Activated CD4-positive, alpha-beta T cell treated with anti-CD3 and anti-CD28 coated beads, Interleukin-2, amount 50 U/mL, for 48 hours (primary cell): Measurements from ENCODE around the gene PALD1.
A peak's percentile ranks its signal among the peaks of the same experiment; 100 is the strongest.

Experiments used
- DNase-seq, 2 experiments: peaks; one replicate each; pipeline ENCODE4 v3.0.0-alpha.2; 2020

Gene PALD1

GRCh38 chr10:70478191-70479164 lies at the start of gene PALD1:
TSS of gene PALD1 (plus strand) at chr10:70478767. CDS start at chr10:70525952, 47,185 bp downstream.
- DNase-seq: peak; percentile 47 to 56

- no peak for DNase-seq
These were observed 47.8 kb upstream of the PALD1 start for GRCh38 chr10:70430493-70431445.

- DNase-seq: no peak
These were observed 46.5 kb upstream of the PALD1 start for GRCh38 chr10:70432101-70432500.

- no peak for DNase-seq
These were observed 45.9 kb upstream of the PALD1 start for GRCh38 chr10:70432561-70433263.

GRCh38 chr10:70433581-70434280 lies 44.8 kb upstream of the PALD1 start:
- DNase-seq: no peak

- DNase-seq: no peak
These were observed 43.1 kb upstream of the PALD1 start for GRCh38 chr10:70435241-70436085.

GRCh38 chr10:70437721-70438120 lies 40.8 kb upstream of the PALD1 start:
- DNase-seq: no peak

- DNase-seq: peak; percentile 10 to 21
These were observed 38.0 kb upstream of the PALD1 start for GRCh38 chr10:70440296-70441160.

GRCh38 chr10:70441161-70441894 lies 37.2 kb upstream of the PALD1 start, which contains the start of gene NODAL:
TSS of gene NODAL (minus strand) at chr10:70441681. CDS start at chr10:70441667, 14 bp downstream.
- peak in 1 of 2 experiments; percentile 4 for DNase-seq

GRCh38 chr10:70441895-70442309 lies 36.7 kb upstream of the PALD1 start:
- DNase-seq: no peak

GRCh38 chr10:70442332-70442988 lies 36.1 kb upstream of the PALD1 start:
- no peak for DNase-seq

- no peak for DNase-seq
These were observed 33.8 kb upstream of the PALD1 start for GRCh38 chr10:70444744-70445143.

GRCh38 chr10:70445718-70446657 lies 32.6 kb upstream of the PALD1 start:
- no peak for DNase-seq

- no peak for DNase-seq
These were observed 30.3 kb upstream of the PALD1 start for GRCh38 chr10:70448236-70448635.

- DNase-seq: no peak
These were observed 23.3 kb upstream of the PALD1 start for GRCh38 chr10:70455213-70455630.

GRCh38 chr10:70456164-70456563 lies 22.4 kb upstream of the PALD1 start:
- no peak for DNase-seq

- DNase-seq: no peak
These were observed 20.7 kb upstream of the PALD1 start for GRCh38 chr10:70457759-70458305.
